MM.1S (cell line): Measurements from ENCODE around the gene LMTK3.

Source experiments
- DNase-seq: peaks from one replicate; pipeline ENCODE4 v3.0.0-alpha.2; 2015
- H2AFZ ChIP-seq: fragments of 300-600 bp; sonication (generic); 2 replicates; pipeline ENCODE4 v1.6.0; 2016; ENCODE audit warnings: antibody characterized with exemption, low read length
- H3F3A ChIP-seq: fragments of 300-600 bp; sonication (generic); 2 replicates; pipeline ENCODE4 v1.6.1; 2016; ENCODE audit warnings: mild to moderate bottlenecking, antibody characterized with exemption, low read length, moderate library complexity, mixed read lengths; ENCODE audit not compliant: insufficient read depth
- H3K27ac ChIP-seq: fragments of 300-600 bp; sonication (generic); 2 replicates; pipeline ENCODE4 v1.5.1; 2016; ENCODE audit warnings: mild to moderate bottlenecking, low read length
- H3K27me3 ChIP-seq: fragments of 300-600 bp; sonication (generic); replicated peaks from 2 replicates; pipeline ENCODE4 v1.6.0; 2016; ENCODE audit warnings: low read length; ENCODE audit not compliant: insufficient read depth
- H3K36me3 ChIP-seq: fragments of 300-600 bp; sonication (generic); replicated peaks from 2 replicates; pipeline ENCODE4 v1.6.1; 2016; ENCODE audit warnings: mild to moderate bottlenecking, low read length, mixed read lengths; ENCODE audit not compliant: insufficient read depth
- H3K4me1 ChIP-seq: fragments of 300-600 bp; sonication (generic); 2 replicates; pipeline ENCODE4 v1.6.1; 2016; ENCODE audit warnings: low read length, mixed read lengths
- H3K4me2 ChIP-seq: fragments of 300-600 bp; sonication (generic); 2 replicates; pipeline ENCODE4 v1.6.0; 2016; ENCODE audit warnings: low read depth, low read length
- H3K4me3 ChIP-seq: fragments of 300-600 bp; sonication (generic); 2 replicates; pipeline ENCODE4 v1.5.1; 2016; ENCODE audit warnings: low read length, mixed read lengths
- H3K79me2 ChIP-seq: fragments of 300-600 bp; sonication (generic); 2 replicates; pipeline ENCODE4 v1.6.1; 2016; ENCODE audit warnings: mixed run types, low read length, mixed read lengths
- H3K9ac ChIP-seq: fragments of 300-600 bp; sonication (generic); 2 replicates; pipeline ENCODE4 v1.6.1; 2016; ENCODE audit warnings: low read length, mixed read lengths
- H3K9me2 ChIP-seq: fragments of 300-600 bp; sonication (generic); replicated peaks from 2 replicates; pipeline ENCODE4 v1.6.1; 2016; ENCODE audit warnings: mild to moderate bottlenecking, low read length, mixed read lengths; ENCODE audit not compliant: insufficient read depth
- H3K9me3 ChIP-seq: fragments of 300-600 bp; sonication (generic); replicated peaks from 2 replicates; pipeline ENCODE4 v1.6.1; 2016; ENCODE audit warnings: mild to moderate bottlenecking, low read length, mixed read lengths; ENCODE audit not compliant: insufficient read depth
- H4K20me1 ChIP-seq: fragments of 300-600 bp; sonication (generic); 2 replicates; pipeline ENCODE4 v1.6.1; 2016; ENCODE audit warnings: mild to moderate bottlenecking, low read length, moderate library complexity, mixed read lengths; ENCODE audit not compliant: insufficient read depth
- CTCF ChIP-seq: fragments of 300-600 bp; sonication (generic); IDR thresholded peaks from 2 replicates; pipeline ENCODE4 v1.5.1; 2016; ENCODE audit warnings: antibody characterized with exemption, low read length, mixed read lengths
- EZH2 ChIP-seq: fragments of 300-600 bp; sonication (generic); optimal IDR thresholded peaks from 2 replicates; pipeline ENCODE3; 2017; ENCODE audit warnings: low read depth, mild to moderate bottlenecking, antibody characterized with exemption, low read length, mixed read lengths
- EZH2phosphoT487 ChIP-seq: fragments of 300-600 bp; sonication (generic); IDR thresholded peaks from 2 replicates; pipeline ENCODE4 v1.6.1; 2018; ENCODE audit warnings: antibody characterized with exemption, low read length

Gene LMTK3

DNA sequence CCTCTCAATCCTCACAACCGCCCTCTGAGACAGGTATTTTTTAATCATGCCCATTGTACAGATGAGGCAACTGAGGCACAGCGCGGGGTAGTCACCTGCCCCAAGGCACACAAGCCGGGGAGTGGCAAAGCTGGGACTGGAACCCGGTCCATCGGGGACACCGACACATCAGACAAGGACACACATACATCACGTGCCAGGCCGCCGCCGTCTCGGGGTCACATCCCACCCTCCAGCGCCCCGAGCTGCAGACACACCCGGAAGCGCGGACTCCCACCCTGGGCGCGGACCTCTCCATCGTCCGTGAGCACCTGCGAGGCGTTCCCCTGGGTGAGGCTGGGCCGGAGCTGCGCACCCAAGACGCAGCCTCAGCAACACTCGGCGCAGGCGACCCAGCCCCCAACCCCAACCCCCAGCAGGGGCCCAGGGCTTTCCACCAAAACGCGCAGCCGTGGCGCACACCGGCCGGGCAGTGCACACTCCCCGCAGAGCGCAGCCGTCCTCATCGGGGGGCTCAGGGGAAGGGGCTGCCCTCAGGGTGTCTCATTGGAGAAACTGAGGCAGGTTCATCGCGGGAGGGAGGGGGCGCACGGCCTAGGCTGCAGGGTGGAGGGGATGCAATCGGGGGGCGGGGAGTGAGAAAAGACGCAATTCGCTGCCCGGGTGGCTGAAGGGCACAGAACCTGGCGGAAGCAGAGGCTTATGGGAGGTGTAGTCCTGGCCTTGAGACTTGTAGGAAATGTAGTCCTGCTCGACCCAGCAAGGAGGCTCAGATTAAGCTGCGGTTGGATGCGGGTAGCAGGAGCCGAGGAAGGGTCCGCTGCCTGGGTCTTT is 1.9 kb upstream of the LMTK3 start:
- H3K36me3 ChIP-seq, result no peaks in the 10 kb centered on the region
- peak overlapping the region; percentile 17; the same call in 1 of the 2 replicates for H3K9ac ChIP-seq
- TF ChIP-seq EZH2 (no peak), EZH2phosphoT487 (no peak), CTCF (no peak)
- peak; percentile 49 for DNase-seq
- H3K4me1 ChIP-seq, result no peaks in the 10 kb centered on the region
- H3K9me2 ChIP-seq, result no peaks in the 10 kb centered on the region
- no peaks in the 10 kb centered on the region for H3F3A ChIP-seq
- H3K27me3 ChIP-seq, result peaks cover 67% of the 10 kb centered on the region
- H2AFZ ChIP-seq, result peak overlapping the region; percentile 94
- H3K27ac ChIP-seq, result no peak overlapping the region
- no peaks in the 10 kb centered on the region for H3K9me3 ChIP-seq
- H4K20me1 ChIP-seq, result no peaks in the 10 kb centered on the region
- H3K79me2 ChIP-seq, result no peaks in the 10 kb centered on the region
- peak overlapping the region; percentile 94 for H3K4me2 ChIP-seq
- peak overlapping the region; percentile 72 for H3K4me3 ChIP-seq

DNA sequence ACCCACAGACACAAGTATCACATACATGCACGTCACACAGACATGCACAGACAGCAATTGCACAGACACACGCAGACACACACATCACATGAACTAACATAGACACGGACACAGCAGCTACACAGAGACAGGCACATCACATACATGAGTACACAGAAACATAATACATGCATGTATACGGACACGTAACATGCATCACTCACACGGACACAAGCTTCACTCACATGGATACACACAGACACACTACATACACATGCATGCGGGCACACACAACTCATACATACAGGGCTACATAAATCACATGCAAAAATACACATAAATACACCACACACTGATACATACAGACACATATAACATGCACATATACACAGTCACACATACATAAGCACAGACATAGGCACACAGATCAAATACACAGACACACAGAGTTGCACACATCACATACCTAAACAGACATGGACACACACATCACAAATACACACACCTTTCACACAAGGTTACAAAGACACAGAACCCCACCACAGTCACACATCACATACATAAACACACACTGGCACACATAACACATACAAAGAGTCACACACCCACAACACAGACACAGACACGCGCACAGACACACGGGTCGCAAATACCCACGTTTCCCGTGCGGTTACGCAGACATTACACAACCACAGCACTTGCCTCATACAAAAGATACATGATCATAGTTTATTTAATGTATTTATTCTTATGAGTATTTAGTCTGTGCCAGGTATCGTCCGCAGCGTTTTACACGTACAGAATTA is 1.1 kb upstream of the LMTK3 start:
- peaks cover 68% of the 10 kb centered on the region for H3K27me3 ChIP-seq
- no peaks in the 10 kb centered on the region for H3F3A ChIP-seq
- DNase-seq, result no peak
- H2AFZ ChIP-seq, result peak overlapping the region; percentile 94
- no peaks in the 10 kb centered on the region for H3K79me2 ChIP-seq
- no peak overlapping the region for H3K27ac ChIP-seq
- H3K9ac ChIP-seq, result no peak overlapping the region
- no peak for TF ChIP-seq EZH2phosphoT487
- TF ChIP-seq CTCF, result no peak
- no peak for TF ChIP-seq EZH2
- H3K4me2 ChIP-seq, result peak overlapping the region; percentile 94; the same call in 1 of the 2 replicates
- no peaks in the 10 kb centered on the region for H3K9me2 ChIP-seq
- no peaks in the 10 kb centered on the region for H4K20me1 ChIP-seq
- H3K9me3 ChIP-seq, result no peaks in the 10 kb centered on the region
- no peaks in the 10 kb centered on the region for H3K36me3 ChIP-seq
- no peaks in the 10 kb centered on the region for H3K4me1 ChIP-seq
- peak overlapping the region; percentile 72 for H3K4me3 ChIP-seq

DNA sequence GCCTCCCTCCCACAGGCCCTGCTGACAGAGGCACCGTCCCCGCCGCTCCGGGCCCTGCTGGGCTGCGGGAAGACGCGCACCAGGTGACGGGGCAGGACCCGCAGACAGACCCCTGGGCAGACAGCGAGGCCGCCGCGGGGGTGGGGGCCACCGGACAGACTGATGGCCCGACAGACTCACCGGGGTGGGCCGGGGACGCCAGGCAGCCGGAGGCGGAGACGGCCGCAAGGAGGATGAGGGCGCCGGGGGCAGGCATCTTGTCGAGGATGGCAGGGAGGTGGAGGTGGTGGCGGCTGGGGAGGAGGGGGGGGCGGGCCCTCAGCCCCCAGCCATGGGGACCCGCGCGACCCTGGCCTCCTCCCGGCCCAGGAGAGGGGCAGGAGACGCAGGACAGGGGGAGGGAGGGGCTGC is 309 bp downstream of the LMTK3 start:
- H4K20me1 ChIP-seq, result no peaks in the 10 kb centered on the region
- H3K9me3 ChIP-seq, result no peaks in the 10 kb centered on the region
- H3K36me3 ChIP-seq, result no peaks in the 10 kb centered on the region
- no peaks in the 10 kb centered on the region for H3K79me2 ChIP-seq
- no peaks in the 10 kb centered on the region for H3K9me2 ChIP-seq
- no peak for DNase-seq
- H3K27ac ChIP-seq, result no peak overlapping the region
- no peak for TF ChIP-seq EZH2phosphoT487
- no peak for TF ChIP-seq EZH2
- TF ChIP-seq CTCF, result no peak
- H3K4me3 ChIP-seq, result no peak overlapping the region
- H3K4me2 ChIP-seq, result no peak overlapping the region
- H2AFZ ChIP-seq, result no peak overlapping the region
- peaks cover 68% of the 10 kb centered on the region for H3K27me3 ChIP-seq
- H3F3A ChIP-seq, result no peaks in the 10 kb centered on the region
- H3K9ac ChIP-seq, result no peak overlapping the region
- no peaks in the 10 kb centered on the region for H3K4me1 ChIP-seq
